Neuronal stem cell (in vitro differentiated cells): ENCODE measurements around the gene PLCXD3.

ENCODE experiments used
- DNase-seq: peaks from one replicate; pipeline ENCODE4 v3.0.0-alpha.2; 2013; ENCODE audit warnings: low spot score
- H2AFZ ChIP-seq: one replicate; pipeline ENCODE4 v1.6.1; 2013; ENCODE audit warnings: mild to moderate bottlenecking, low read length, inconsistent platforms
- H2AK5ac ChIP-seq: 2 replicates; pipeline ENCODE4 v1.6.1; 2013; ENCODE audit warnings: low read depth, mild to moderate bottlenecking, inconsistent platforms, low read length, moderate library complexity, mixed read lengths
- H2BK120ac ChIP-seq: 2 replicates; pipeline ENCODE4 v1.6.1; 2013; ENCODE audit warnings: low read depth, mild to moderate bottlenecking, inconsistent platforms, low read length, moderate library complexity, mixed read lengths
- H2BK12ac ChIP-seq: one replicate; pipeline ENCODE4 v1.6.1; 2013; ENCODE audit warnings: low read length, inconsistent platforms
- H2BK15ac ChIP-seq: 2 replicates; pipeline ENCODE4 v1.6.1; 2013; ENCODE audit warnings: mild to moderate bottlenecking, low read length, inconsistent platforms, mixed read lengths
- H2BK5ac ChIP-seq: one replicate; pipeline ENCODE4 v1.6.1; 2013; ENCODE audit warnings: inconsistent platforms, mild to moderate bottlenecking, low read length, moderate library complexity
- H3K14ac ChIP-seq: one replicate; pipeline ENCODE4 v1.6.1; 2013; ENCODE audit warnings: low read length, inconsistent platforms
- H3K18ac ChIP-seq: 2 replicates; pipeline ENCODE4 v1.6.1; 2013; ENCODE audit warnings: low read length, inconsistent platforms
- H3K23ac ChIP-seq: 2 replicates; pipeline ENCODE4 v1.6.1; 2013; ENCODE audit warnings: low read depth, mild to moderate bottlenecking, mixed read lengths, low read length, inconsistent platforms; ENCODE audit not compliant: poor library complexity
- H3K27ac ChIP-seq: replicated peaks from 3 replicates; pipeline ENCODE4 v1.5.1; 2013; ENCODE audit warnings: low read length, inconsistent platforms
- H3K27me3 ChIP-seq, 3 experiments: 2 replicates each; pipeline ENCODE4 v1.6.1; 2013; ENCODE audit warnings: low read length in 3 of 3, mild to moderate bottlenecking in 2 of 3, inconsistent platforms in 1 of 3, low read depth in 1 of 3, mixed read lengths in 1 of 3, moderate library complexity in 1 of 3; ENCODE audit not compliant: control insufficient read depth in 3 of 3, insufficient read depth in 3 of 3
- H3K36me3 ChIP-seq, 2 donors: replicated peaks in 1 of 2; 2 replicates each; pipeline ENCODE4 v1.6.1; 2013; ENCODE audit warnings: low read length in 2 of 2; ENCODE audit not compliant: control insufficient read depth in 2 of 2, insufficient read depth in 2 of 2
- H3K4ac ChIP-seq: 2 replicates; pipeline ENCODE4 v1.6.1; 2013; ENCODE audit warnings: inconsistent platforms, mild to moderate bottlenecking, low read length, moderate library complexity
- H3K4me1 ChIP-seq, 2 donors: 1 replicate in 1 of 2; 2 replicates in 1 of 2; pipeline ENCODE4 v1.6.1; 2013; ENCODE audit warnings: low read length in 2 of 2, low read depth in 1 of 2; ENCODE audit not compliant: control insufficient read depth in 2 of 2, insufficient read depth in 1 of 2
- H3K4me2 ChIP-seq: one replicate; pipeline ENCODE4 v1.6.1; 2013; ENCODE audit warnings: mild to moderate bottlenecking, low read length, inconsistent platforms; ENCODE audit not compliant: insufficient read depth, poor library complexity, severe bottlenecking
- H3K4me3 ChIP-seq, 2 donors: 2 replicates each; pipeline ENCODE4 v1.5.1; 2013; ENCODE audit warnings: low read length in 2 of 2, mild to moderate bottlenecking in 2 of 2, inconsistent platforms in 1 of 2, moderate library complexity in 1 of 2
- H3K79me1 ChIP-seq: one replicate; pipeline ENCODE4 v1.6.1; 2013; ENCODE audit warnings: low read depth, mild to moderate bottlenecking, inconsistent platforms, low read length, moderate library complexity
- H3K9ac ChIP-seq: one replicate; pipeline ENCODE4 v1.6.1; 2013; ENCODE audit warnings: mild to moderate bottlenecking, low read depth, low read length, inconsistent platforms; ENCODE audit not compliant: poor library complexity
- H3K9me3 ChIP-seq, 2 donors: replicated peaks in 1 of 2; 2 replicates each; pipeline versions ENCODE3 to v1.6.1; 2013; ENCODE audit warnings: low read length in 2 of 2, mild to moderate bottlenecking in 2 of 2, inconsistent platforms in 1 of 2, low read depth in 1 of 2, mixed read lengths in 1 of 2, moderate library complexity in 1 of 2; ENCODE audit not compliant: control insufficient read depth in 2 of 2, insufficient read depth in 1 of 2
- H4K8ac ChIP-seq: one replicate; pipeline ENCODE4 v1.6.1; 2013; ENCODE audit warnings: low read depth, mild to moderate bottlenecking, inconsistent platforms, low read length, moderate library complexity
- H4K91ac ChIP-seq: one replicate; pipeline ENCODE4 v1.6.1; 2013; ENCODE audit warnings: low read length, low read depth, mild to moderate bottlenecking, inconsistent platforms; ENCODE audit not compliant: poor library complexity
- WGBS, 2 donors: extraction: QIAGEN DNeasy Blood & Tissue Kit; methylation state at CpG; one replicate each; pipeline ENCODE4 v1.1.7; 2013; ENCODE audit warnings: missing lambda C conversion rate in 2 of 2, mixed read lengths in 1 of 2; ENCODE audit not compliant: insufficient read length in 2 of 2, insufficient replicate concordance in 1 of 2; ENCODE audit errors: extremely low coverage in 2 of 2; 5-methylcytosine and 5-hydroxymethylcytosine counted together

PLCXD3 gene

DNA sequence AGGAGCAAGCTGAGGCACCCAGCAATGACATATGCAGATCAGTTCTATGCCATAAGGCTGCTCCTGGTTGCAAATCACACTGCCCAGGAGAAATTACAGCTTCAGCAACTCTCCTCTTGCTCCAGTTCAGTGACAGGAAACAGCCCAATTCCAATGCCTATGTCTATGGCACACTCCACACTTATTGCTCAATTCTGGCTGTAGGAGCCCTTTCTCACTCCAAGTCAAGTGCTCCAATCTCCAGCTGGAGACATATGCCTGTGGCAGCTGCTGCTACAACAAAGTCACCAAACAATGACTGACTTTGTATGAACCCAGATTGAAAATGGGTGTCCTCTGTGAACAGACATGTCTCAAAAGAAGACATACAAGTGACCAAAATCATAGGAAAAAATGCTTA, 31.8 kb upstream of the PLCXD3 start:
- Histone ChIP-seq H2AFZ (no peak overlapping the region), H3K27me3 (no peaks in the 10 kb centered on the region), H3K36me3 (no peaks in the 10 kb centered on the region), H3K79me1 (no peaks in the 10 kb centered on the region), H2AK5ac (no peak overlapping the region), H3K9ac (no peak overlapping the region), H4K8ac (no peak overlapping the region), H2BK120ac (no peak overlapping the region), H3K4me2 (no peak overlapping the region), H3K23ac (no peak overlapping the region), H3K18ac (no peak overlapping the region), H2BK12ac (no peak overlapping the region), H3K14ac (peak overlapping the region; percentile 6), H3K4ac (no peak overlapping the region), H3K9me3 (no peaks in the 10 kb centered on the region), H3K27ac (no peak overlapping the region), H4K91ac (no peak overlapping the region), H2BK15ac (no peak overlapping the region), H3K4me3 (no peak overlapping the region), H2BK5ac (no peak overlapping the region), H3K4me1 (no peaks in the 10 kb centered on the region)
- DNase-seq, result no peak

DNA sequence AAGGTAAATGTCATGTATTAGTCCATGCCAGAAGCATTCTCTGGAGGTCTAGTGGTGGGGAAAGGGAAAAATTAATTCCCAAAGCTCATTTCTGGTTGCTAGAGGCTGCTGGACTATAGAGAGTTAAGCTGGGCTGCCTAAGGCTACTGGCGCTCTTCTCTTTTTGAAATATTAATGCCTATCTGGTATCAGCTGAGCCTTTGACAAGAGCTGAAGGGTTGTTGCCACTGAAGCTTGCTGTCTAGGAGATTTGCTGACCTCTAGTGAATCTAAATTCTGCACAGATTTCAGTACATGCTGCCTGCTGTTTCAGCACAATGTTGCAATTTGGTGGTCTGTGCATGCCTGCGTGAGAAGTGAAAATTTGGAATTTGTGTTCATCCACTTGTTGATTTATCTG, 29.1 kb upstream of the PLCXD3 start:
- H3K79me1 ChIP-seq, result no peaks in the 10 kb centered on the region
- H3K27me3 ChIP-seq, result no peaks in the 10 kb centered on the region
- H3K23ac ChIP-seq, result no peak overlapping the region
- H3K36me3 ChIP-seq, result no peaks in the 10 kb centered on the region
- DNase-seq, result no peak
- no peak overlapping the region for H3K4me2 ChIP-seq
- H3K4ac ChIP-seq, result no peak overlapping the region
- no peak overlapping the region for H3K14ac ChIP-seq
- no peak overlapping the region for H3K4me3 ChIP-seq
- H2BK15ac ChIP-seq, result no peak overlapping the region
- no peak overlapping the region for H2AFZ ChIP-seq
- no peaks in the 10 kb centered on the region for H3K9me3 ChIP-seq
- H3K27ac ChIP-seq, result no peak overlapping the region
- WGBS, 2 donors, result no CpG with 5 or more reads among the region's 2 CpGs
- no peak overlapping the region for H4K8ac ChIP-seq
- no peak overlapping the region for H3K18ac ChIP-seq
- no peaks in the 10 kb centered on the region for H3K4me1 ChIP-seq
- no peak overlapping the region for H2AK5ac ChIP-seq
- no peak overlapping the region for H2BK12ac ChIP-seq
- no peak overlapping the region for H2BK5ac ChIP-seq
- no peak overlapping the region for H2BK120ac ChIP-seq
- no peak overlapping the region for H4K91ac ChIP-seq
- no peak overlapping the region for H3K9ac ChIP-seq

DNA sequence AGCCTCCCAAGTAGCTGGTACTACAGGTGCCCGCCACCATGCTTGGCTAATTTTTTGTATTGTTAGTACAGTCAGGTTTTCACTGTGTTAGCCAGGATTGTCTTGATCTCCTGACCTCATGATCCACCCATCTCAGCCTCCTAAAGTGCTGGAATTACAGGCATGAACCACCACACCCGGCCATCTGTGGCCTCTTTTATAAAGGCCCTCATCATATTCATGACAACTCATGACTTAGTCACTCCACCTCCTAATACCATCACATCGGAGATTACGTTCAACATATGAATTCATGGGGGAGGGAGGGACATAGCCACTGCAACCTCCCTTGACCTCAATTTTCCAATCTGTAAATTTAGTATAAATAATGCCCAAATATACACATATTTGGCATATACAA, 27.2 kb upstream of the PLCXD3 start:
- Histone ChIP-seq H3K9me3 (no peaks in the 10 kb centered on the region), H2BK120ac (no peak overlapping the region), H3K27me3 (no peaks in the 10 kb centered on the region), H3K4me2 (no peak overlapping the region), H3K36me3 (no peaks in the 10 kb centered on the region), H2BK12ac (no peak overlapping the region), H4K91ac (no peak overlapping the region), H3K18ac (no peak overlapping the region), H3K4me3 (no peak overlapping the region), H3K79me1 (no peaks in the 10 kb centered on the region), H3K4ac (no peak overlapping the region), H2AFZ (no peak overlapping the region), H3K9ac (no peak overlapping the region), H4K8ac (no peak overlapping the region), H3K14ac (no peak overlapping the region), H2BK15ac (no peak overlapping the region), H3K4me1 (no peaks in the 10 kb centered on the region), H2BK5ac (no peak overlapping the region), H3K27ac (no peak overlapping the region), H3K23ac (no peak overlapping the region), H2AK5ac (no peak overlapping the region)
- WGBS, 2 donors, result no CpG with 5 or more reads among the region's 4 CpGs
- DNase-seq, result no peak

DNA sequence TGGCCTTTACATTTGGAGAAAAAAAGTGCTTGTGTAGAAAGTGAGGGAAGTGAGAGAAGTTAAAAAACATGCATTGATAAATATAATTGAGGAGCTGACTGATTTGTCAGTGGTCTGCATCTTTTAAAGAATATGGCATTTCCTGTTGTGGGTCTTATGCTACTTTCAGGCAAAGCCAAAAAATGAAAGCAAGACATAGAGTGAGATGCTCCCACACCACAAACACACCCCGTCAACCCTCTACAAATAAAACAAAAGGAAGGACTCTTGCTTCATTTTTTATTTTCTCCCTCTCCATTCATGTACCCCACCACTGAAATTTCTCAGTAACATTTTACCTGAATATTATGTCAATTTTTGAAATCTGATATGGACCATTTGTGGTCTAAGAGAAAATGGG, 22.1 kb upstream of the PLCXD3 start:
- Histone ChIP-seq H2BK120ac (no peak overlapping the region), H3K27ac (no peak overlapping the region), H3K4me3 (no peak overlapping the region), H3K79me1 (no peaks in the 10 kb centered on the region), H3K4me2 (no peak overlapping the region), H2AK5ac (no peak overlapping the region), H4K91ac (no peak overlapping the region), H3K36me3 (no peaks in the 10 kb centered on the region), H3K9me3 (no peaks in the 10 kb centered on the region), H3K14ac (no peak overlapping the region), H2AFZ (no peak overlapping the region), H3K18ac (no peak overlapping the region), H3K27me3 (no peaks in the 10 kb centered on the region), H3K23ac (no peak overlapping the region), H3K4me1 (no peaks in the 10 kb centered on the region), H3K4ac (no peak overlapping the region), H3K9ac (no peak overlapping the region), H2BK15ac (no peak overlapping the region), H2BK12ac (no peak overlapping the region), H4K8ac (no peak overlapping the region), H2BK5ac (no peak overlapping the region)
- no CpG with 5 or more reads among the region's 1 CpG for WGBS, 2 donors
- DNase-seq, result no peak
